IPS-20b (cell line): Measurements from ENCODE around the gene AP1M2.

ENCODE experiments used
- H3K27ac ChIP-seq: one replicate; pipeline ENCODE4 v1.5.1; 2013; ENCODE audit warnings: low read length
- H3K27me3 ChIP-seq: 2 replicates; pipeline ENCODE4 v1.6.1; 2013; ENCODE audit warnings: mild to moderate bottlenecking, low read length, inconsistent platforms; ENCODE audit not compliant: insufficient read depth
- H3K36me3 ChIP-seq: 2 replicates; pipeline ENCODE4 v1.6.1; 2013; ENCODE audit warnings: low read depth, mild to moderate bottlenecking, inconsistent platforms, low read length, moderate library complexity; ENCODE audit not compliant: insufficient read depth
- H3K4me1 ChIP-seq: 2 replicates; pipeline ENCODE4 v1.6.1; 2013; ENCODE audit warnings: mild to moderate bottlenecking, control low read depth, inconsistent platforms, low read length, moderate library complexity; ENCODE audit not compliant: insufficient read depth
- H3K4me3 ChIP-seq: 2 replicates; pipeline ENCODE4 v1.5.1; 2013; ENCODE audit warnings: mild to moderate bottlenecking, low read length, inconsistent platforms
- H3K9ac ChIP-seq: 2 replicates; pipeline ENCODE4 v1.6.1; 2013; ENCODE audit warnings: low read depth, mild to moderate bottlenecking, inconsistent platforms, low read length, moderate library complexity
- H3K9me3 ChIP-seq: 2 replicates; pipeline ENCODE4 v1.6.1; 2013; ENCODE audit warnings: mild to moderate bottlenecking, low read depth, low read length, inconsistent platforms; ENCODE audit not compliant: insufficient read depth

Gene AP1M2

DNA sequence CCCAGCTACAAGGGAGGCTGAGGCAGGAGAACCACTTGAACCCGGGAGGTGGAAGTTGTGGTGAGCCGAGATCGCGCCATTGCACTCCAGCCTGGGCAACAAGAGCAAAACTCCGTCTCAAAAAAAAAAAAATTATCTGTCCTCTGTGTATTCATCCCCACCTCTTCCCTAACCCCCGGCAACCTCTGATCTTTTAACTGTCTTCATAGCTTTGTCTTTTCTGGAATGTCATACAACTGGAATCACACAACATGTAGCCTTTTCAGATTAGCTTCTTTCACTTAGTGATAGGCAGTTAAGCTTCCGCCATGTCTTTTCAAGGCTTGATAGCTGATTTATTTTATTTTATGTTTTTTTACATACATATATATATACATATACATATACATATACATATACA is 61.5 kb downstream of the AP1M2 start:
- no peak overlapping the region for H3K4me3 ChIP-seq
- H3K9me3 ChIP-seq = no peaks in the 10 kb centered on the region
- no peak overlapping the region for H3K9ac ChIP-seq
- no peaks in the 10 kb centered on the region for H3K4me1 ChIP-seq
- H3K36me3 ChIP-seq = no peaks in the 10 kb centered on the region
- H3K27me3 ChIP-seq = no peaks in the 10 kb centered on the region
- no peak overlapping the region for H3K27ac ChIP-seq

DNA sequence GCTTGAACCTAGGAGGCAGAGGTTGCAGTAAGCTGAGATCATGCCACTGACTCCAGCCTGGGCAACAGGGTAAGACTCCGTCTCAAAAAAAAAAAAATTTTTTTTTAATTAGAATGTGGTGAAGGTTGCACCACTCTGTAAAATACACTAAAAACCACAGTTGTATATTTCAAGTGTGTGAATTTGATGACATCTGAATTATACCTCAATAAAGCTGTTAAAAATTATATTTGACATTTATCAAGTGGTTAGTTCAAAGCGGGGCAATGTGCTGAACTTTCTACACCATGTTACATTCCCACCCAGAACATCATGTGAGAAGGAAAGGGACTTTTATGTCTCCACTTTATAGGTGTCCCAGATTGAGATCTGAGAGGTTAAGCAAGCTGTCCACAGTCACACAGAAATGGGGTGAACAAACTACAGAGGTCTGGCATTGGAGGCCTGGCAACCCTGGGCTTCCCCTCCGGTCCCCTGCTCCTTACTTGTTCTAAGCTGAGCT is 63.9 kb downstream of the AP1M2 start:
- Histone ChIP-seq H3K4me3 (no peak overlapping the region), H3K9ac (no peak overlapping the region), H3K4me1 (0 out of 2 replicates have a peak, but pooled peaks cover 1% of the 10 kb centered on the region), H3K9me3 (no peaks in the 10 kb centered on the region), H3K36me3 (no peaks in the 10 kb centered on the region), H3K27ac (no peak overlapping the region), H3K27me3 (peaks cover 22% of the 10 kb centered on the region)
